Measurements from ENCODE around the gene CAMK2A. TPM values are rescaled to one million over a fixed set of nuclear protein-coding genes. Genes with fewer than 3 reads are reported as not detected.

Gene CAMK2A
- total RNA-seq, 1 donor from 2014 or later: 1.1 TPM

DNA sequence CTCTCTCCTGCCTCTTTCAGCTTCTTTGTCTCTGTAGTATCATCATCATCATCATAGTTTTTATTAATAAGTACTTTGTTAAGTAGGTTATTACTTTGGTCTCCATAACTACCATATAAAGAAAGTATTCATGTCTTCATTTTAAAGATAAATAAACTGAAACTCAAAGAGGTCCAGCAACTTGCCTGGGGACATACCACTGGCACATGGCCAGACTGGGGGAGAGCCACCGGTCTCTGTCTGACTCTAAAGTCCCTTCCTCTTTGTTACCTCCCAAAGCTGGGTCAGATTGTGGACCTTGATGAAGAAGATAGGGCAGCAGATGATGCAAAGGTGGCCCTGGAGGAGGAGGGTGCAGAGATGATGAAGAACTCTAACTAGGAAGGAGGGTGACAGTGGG lies 114.5 kb downstream of the CAMK2A start:
- Mint-ChIP-seq H3K4me1 (ENCODE audit: unreplicated experiment) (peaks cover 14% of the 10 kb centered on the region), H3K27me3 (ENCODE audit: unreplicated experiment) (peaks cover 12% of the 10 kb centered on the region), H3K4me3 (ENCODE audit: unreplicated experiment) (no peak overlapping the region), H3K27ac (ENCODE audit: unreplicated experiment) (no peak overlapping the region), H3K9me3 (ENCODE audit: unreplicated experiment) (no peaks in the 10 kb centered on the region), H3K36me3 (ENCODE audit: low read depth, unreplicated experiment) (no peaks in the 10 kb centered on the region)
- TF ChIP-seq, protein P1, sequence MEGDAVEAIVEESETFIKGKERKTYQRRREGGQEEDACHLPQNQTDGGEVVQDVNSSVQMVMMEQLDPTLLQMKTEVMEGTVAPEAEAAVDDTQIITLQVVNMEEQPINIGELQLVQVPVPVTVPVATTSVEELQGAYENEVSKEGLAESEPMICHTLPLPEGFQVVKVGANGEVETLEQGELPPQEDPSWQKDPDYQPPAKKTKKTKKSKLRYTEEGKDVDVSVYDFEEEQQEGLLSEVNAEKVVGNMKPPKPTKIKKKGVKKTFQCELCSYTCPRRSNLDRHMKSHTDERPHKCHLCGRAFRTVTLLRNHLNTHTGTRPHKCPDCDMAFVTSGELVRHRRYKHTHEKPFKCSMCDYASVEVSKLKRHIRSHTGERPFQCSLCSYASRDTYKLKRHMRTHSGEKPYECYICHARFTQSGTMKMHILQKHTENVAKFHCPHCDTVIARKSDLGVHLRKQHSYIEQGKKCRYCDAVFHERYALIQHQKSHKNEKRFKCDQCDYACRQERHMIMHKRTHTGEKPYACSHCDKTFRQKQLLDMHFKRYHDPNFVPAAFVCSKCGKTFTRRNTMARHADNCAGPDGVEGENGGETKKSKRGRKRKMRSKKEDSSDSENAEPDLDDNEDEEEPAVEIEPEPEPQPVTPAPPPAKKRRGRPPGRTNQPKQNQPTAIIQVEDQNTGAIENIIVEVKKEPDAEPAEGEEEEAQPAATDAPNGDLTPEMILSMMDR (IDR thresholded peaks at IDR 0.05; ENCODE audit: unreplicated experiment): no peak
- no peak for DNase-seq (ENCODE audit: low spot score)

DNA sequence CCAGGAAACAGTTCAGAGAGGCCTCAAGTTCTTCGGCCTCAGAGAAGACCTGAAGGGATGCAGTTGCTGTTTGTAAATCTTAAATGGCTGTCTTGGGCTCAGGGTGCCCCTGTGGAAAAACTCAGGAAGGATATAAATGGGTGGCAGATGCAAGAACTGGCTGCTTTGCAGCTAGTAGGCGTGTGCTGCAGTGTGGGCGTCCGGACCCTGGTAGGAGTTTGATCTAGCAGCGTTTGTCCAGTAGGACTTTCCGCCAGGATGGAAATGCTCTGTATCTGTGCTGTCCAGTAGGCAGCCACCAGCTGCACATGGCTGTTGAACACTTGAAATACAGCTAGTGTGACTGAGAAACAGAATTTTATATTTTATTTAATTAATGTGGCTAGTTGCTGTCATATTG lies 115.3 kb downstream of the CAMK2A start:
- Mint-ChIP-seq H3K4me3 (ENCODE audit: unreplicated experiment) (no peak overlapping the region), H3K4me1 (ENCODE audit: unreplicated experiment) (peaks cover 17% of the 10 kb centered on the region), H3K36me3 (ENCODE audit: low read depth, unreplicated experiment) (no peaks in the 10 kb centered on the region), H3K27ac (ENCODE audit: unreplicated experiment) (no peak overlapping the region), H3K27me3 (ENCODE audit: unreplicated experiment) (peaks cover 10% of the 10 kb centered on the region), H3K9me3 (ENCODE audit: unreplicated experiment) (no peaks in the 10 kb centered on the region)
- DNase-seq (ENCODE audit: low spot score): no peak
- TF ChIP-seq, protein P1 (IDR thresholded peaks at IDR 0.05; ENCODE audit: unreplicated experiment): no peak

DNA sequence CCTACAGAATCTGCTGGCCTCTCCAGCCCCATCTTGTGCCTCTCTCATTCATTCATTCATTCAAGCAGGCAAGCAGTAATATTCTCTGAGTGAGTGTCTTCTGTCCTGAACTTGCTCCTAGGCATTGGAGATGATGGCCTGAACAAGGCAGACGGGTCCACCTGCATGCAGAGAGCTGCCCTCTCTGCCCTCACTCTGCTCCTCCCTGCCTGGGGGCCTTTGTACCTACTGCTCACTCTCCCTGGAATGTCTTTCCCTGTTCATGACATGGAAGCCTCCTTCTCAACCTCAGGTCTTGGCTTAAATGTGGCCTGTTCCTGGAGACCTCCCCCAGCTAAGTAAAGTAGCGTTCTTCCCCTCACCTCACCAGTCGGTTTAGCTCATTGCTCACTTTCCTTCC lies 116.4 kb downstream of the CAMK2A start:
- H3K27me3 Mint-ChIP-seq (ENCODE audit: unreplicated experiment): peaks cover 12% of the 10 kb centered on the region
- H3K4me1 Mint-ChIP-seq (ENCODE audit: unreplicated experiment): peaks cover 27% of the 10 kb centered on the region
- H3K9me3 Mint-ChIP-seq (ENCODE audit: unreplicated experiment): no peaks in the 10 kb centered on the region
- DNase-seq (ENCODE audit: low spot score): no peak
- H3K36me3 Mint-ChIP-seq (ENCODE audit: low read depth, unreplicated experiment): peaks cover 3% of the 10 kb centered on the region
- no peak overlapping the region for H3K27ac Mint-ChIP-seq (ENCODE audit: unreplicated experiment)
- TF ChIP-seq, protein P1 (IDR thresholded peaks at IDR 0.05; ENCODE audit: unreplicated experiment): no peak
- no peak overlapping the region for H3K4me3 Mint-ChIP-seq (ENCODE audit: unreplicated experiment)

DNA sequence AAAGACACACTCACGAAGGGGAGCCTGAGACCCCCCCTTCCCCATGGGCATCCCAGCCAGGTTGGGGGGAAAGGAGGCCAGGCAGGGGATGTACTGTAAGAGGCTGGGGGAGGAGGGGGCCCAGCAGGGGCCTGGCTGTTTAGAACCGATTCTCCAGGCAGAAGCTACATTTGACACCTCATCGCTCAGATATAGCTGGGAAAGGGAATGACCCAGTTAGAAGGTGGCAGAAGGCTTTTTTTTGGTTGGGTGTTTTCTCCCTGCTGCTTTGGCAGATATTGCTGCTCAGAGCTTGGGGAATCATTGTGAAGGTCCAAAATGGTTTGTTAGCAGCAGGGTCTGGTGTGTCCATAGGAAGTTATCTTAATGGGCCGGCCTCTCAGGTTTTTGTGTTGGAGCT lies 117.0 kb downstream of the CAMK2A start:
- H3K27me3 Mint-ChIP-seq (ENCODE audit: unreplicated experiment): peaks cover 16% of the 10 kb centered on the region
- H3K4me1 Mint-ChIP-seq (ENCODE audit: unreplicated experiment): peaks cover 31% of the 10 kb centered on the region
- no peak for DNase-seq (ENCODE audit: low spot score)
- TF ChIP-seq, protein P1 (IDR thresholded peaks at IDR 0.05; ENCODE audit: unreplicated experiment): no peak
- no peak overlapping the region for H3K27ac Mint-ChIP-seq (ENCODE audit: unreplicated experiment)
- peaks cover 4% of the 10 kb centered on the region for H3K36me3 Mint-ChIP-seq (ENCODE audit: low read depth, unreplicated experiment)
- no peak overlapping the region for H3K4me3 Mint-ChIP-seq (ENCODE audit: unreplicated experiment)
- no peaks in the 10 kb centered on the region for H3K9me3 Mint-ChIP-seq (ENCODE audit: unreplicated experiment)

DNA sequence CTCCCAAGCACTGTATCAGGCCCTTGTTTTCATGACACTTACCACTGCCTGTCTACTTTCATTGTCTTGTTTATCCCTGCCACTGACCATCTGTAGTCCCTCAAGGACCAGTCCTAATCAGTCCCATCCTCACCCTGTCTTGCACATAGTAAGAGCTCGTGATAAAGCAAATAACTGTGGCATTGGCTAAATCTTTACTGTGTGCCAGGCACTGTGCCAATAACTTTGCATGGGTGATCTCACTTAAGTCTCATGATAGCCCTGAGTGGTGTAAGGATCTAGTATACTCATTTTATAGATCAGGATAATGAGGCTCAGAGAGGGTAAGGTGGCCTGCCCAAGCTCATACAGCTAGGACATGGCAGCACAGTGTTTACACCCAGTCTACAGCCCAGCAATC lies 117.4 kb downstream of the CAMK2A start:
- H3K4me3 Mint-ChIP-seq (ENCODE audit: unreplicated experiment): no peak overlapping the region
- peaks cover 4% of the 10 kb centered on the region for H3K36me3 Mint-ChIP-seq (ENCODE audit: low read depth, unreplicated experiment)
- H3K9me3 Mint-ChIP-seq (ENCODE audit: unreplicated experiment): no peaks in the 10 kb centered on the region
- H3K27ac Mint-ChIP-seq (ENCODE audit: unreplicated experiment): no peak overlapping the region
- H3K27me3 Mint-ChIP-seq (ENCODE audit: unreplicated experiment): peaks cover 19% of the 10 kb centered on the region
- no peak for DNase-seq (ENCODE audit: low spot score)
- TF ChIP-seq, protein P1 (IDR thresholded peaks at IDR 0.05; ENCODE audit: unreplicated experiment): no peak
- peaks cover 33% of the 10 kb centered on the region for H3K4me1 Mint-ChIP-seq (ENCODE audit: unreplicated experiment)

Other genes with a start within 250 kb of the CAMK2A start
- gene CSF1R, start 203.2 kb downstream of the CAMK2A start, total RNA-seq (ENCODE audit: unreplicated experiment): 2.7 TPM
- 23.7 TPM for gene PDGFRB, start 133.9 kb downstream of the CAMK2A start, total RNA-seq (ENCODE audit: unreplicated experiment)
- 0.59 TPM for gene CDX1, start 123.0 kb downstream of the CAMK2A start, total RNA-seq (ENCODE audit: unreplicated experiment)
- not detected for gene SLC6A7, start 99.7 kb downstream of the CAMK2A start, total RNA-seq (ENCODE audit: unreplicated experiment)
- gene ARSI, start 13.1 kb upstream of the CAMK2A start, total RNA-seq (ENCODE audit: unreplicated experiment): 3.8 TPM
- 41.5 TPM for gene TCOF1, start 67.9 kb upstream of the CAMK2A start, total RNA-seq (ENCODE audit: unreplicated experiment)
- 170 TPM for gene CD74, start 123.1 kb upstream of the CAMK2A start, total RNA-seq (ENCODE audit: unreplicated experiment)
- gene RPS14, start 160.0 kb upstream of the CAMK2A start, total RNA-seq (ENCODE audit: unreplicated experiment): 2,784 TPM
- 178 TPM for gene NDST1, start 218.4 kb upstream of the CAMK2A start, total RNA-seq (ENCODE audit: unreplicated experiment)